Bladder microvascular endothelial cell (primary cell): ENCODE results near the gene MRPL3. TPM values are rescaled to one million over a fixed set of nuclear protein-coding genes. Genes with fewer than 3 reads are reported as not detected.

Experiments
- total RNA-seq: library from RNA; depleted of rRNA; stranded (reverse); fragments of >200 nt; gene quantifications from 2 replicates; pipeline ENCODE4 v1.2.3, GENCODE V29; 2014

MRPL3 gene
- 40.2 and 56.7 TPM in 2 replicates for total RNA-seq

DNA sequence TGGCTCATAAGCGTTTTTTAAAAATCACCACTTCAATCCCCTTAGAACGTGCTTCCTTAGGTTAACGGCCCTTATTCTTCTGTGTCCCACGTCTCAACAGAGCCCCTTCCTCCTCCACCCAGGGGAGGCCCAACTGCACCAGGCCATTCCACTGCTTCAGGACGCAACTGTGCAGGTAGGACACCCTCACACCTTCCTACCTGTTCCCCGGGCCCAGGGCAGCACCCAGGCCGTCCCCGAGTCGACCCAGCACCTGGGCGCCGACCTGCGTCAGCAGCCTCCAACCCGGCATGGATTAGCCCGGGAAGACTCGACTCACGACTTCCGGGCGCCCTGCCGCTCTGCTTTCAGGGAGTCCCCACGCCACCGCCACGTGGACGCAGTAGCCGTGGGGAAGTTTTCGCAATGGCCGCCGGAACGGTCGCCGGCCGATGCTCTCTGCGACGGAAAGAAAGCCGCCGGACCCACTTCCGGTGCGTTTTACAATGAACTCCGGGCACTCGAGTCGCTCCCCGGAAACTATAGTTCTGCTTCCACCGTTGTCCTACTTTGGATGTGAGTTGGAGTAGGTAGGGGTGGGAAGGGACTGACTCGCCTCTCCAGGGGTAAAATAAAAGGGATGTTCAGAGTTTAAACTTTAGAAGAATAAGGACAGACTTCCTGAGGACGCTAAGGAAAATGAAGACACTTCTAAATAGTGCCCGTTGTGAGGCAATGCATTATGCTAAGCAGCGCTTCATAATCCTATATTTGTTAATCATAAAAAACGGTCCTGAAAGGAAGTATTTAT, at the start of gene MRPL3:
TSS of gene MRPL3 (minus strand) at position 442 of the 790 bp plus-strand sequence. CDS start at position 292, 150 bp downstream.

Other genes with a start within 250 kb of the MRPL3 start
- 10.2 and 13.1 TPM in 2 replicates for gene NUDT16, start 121.2 kb downstream of the MRPL3 start, total RNA-seq